ENCODE measurements around the gene PLEKHS1.

- no peak for TF ChIP-seq CTCF (IDR thresholded peaks at IDR 0.05)
- TF ChIP-seq EZH2phosphoT487 (IDR thresholded peaks at IDR 0.05; ENCODE audit: borderline replicate concordance, low read depth): no peak
- no peak for TF ChIP-seq POLR2AphosphoS5 (IDR thresholded peaks at IDR 0.05; ENCODE audit: low read depth, low read length)
- TF ChIP-seq FOXM1 (IDR thresholded peaks at IDR 0.05; ENCODE audit: low read depth): no peak
- TF ChIP-seq RAD21 (IDR thresholded peaks at IDR 0.05; ENCODE audit: low read length): no peak
- no peak for TF ChIP-seq PBX3 (IDR thresholded peaks at IDR 0.05)
- TF ChIP-seq NRF1 (IDR thresholded peaks at IDR 0.05; ENCODE audit: low read depth, low read length): no peak
- no peak for TF ChIP-seq YY1 (IDR thresholded peaks at IDR 0.05; ENCODE audit: low read depth)
- TF ChIP-seq USF2 (IDR thresholded peaks at IDR 0.05; ENCODE audit: borderline replicate concordance, low read depth, low read length): no peak
- no peak for TF ChIP-seq RFX5 (IDR thresholded peaks at IDR 0.05; ENCODE audit: low read length)
- TF ChIP-seq TAF1 (IDR thresholded peaks at IDR 0.05; ENCODE audit: borderline replicate concordance, low read depth, low read length): no peak
Observed at GRCh38 chr10:113711142-113711541, 40.3 kb upstream of the PLEKHS1 start.

All from SK-N-SH (cell line).